ENCODE data around the gene MIA.
"Not testable (repeated sequence)": the region's sequence is repeated elsewhere in the genome, so short reads cannot be mapped to it uniquely, and the experiment has no call there.

MIA gene

GRCh38 chr19:40750058-40750873, 25.1 kb upstream of the MIA start, which contains the start of gene ACTMAP:
TSS of gene ACTMAP (minus strand) at chr19:40750477. CDS start at chr19:40749803, 674 bp downstream.
- peak; percentile 96 to 99 for DNase-seq (ENCODE audit: low read depth in 2 of 2)

- DNase-seq (ENCODE audit: low read depth in 2 of 2): peak; percentile 85 to 87
These were observed 24.3 kb upstream of the MIA start, which contains the start of gene SNRPA for GRCh38 chr19:40750874-40751537. TSS of gene SNRPA (plus strand) at chr19:40751203. CDS start at chr19:40751409, 206 bp downstream.

GRCh38 chr19:40752257-40752781, 23.0 kb upstream of the MIA start:
- DNase-seq (ENCODE audit: low read depth in 2 of 2): no peak

- DNase-seq (ENCODE audit: low read depth in 2 of 2): peak in 1 of 2 donors; percentile 41
These were observed 20.6 kb upstream of the MIA start for GRCh38 chr19:40754611-40755247.

GRCh38 chr19:40755248-40755624, 20.1 kb upstream of the MIA start:
- no peak for DNase-seq (ENCODE audit: low read depth in 2 of 2)

GRCh38 chr19:40755791-40756190, 19.5 kb upstream of the MIA start:
- DNase-seq (ENCODE audit: low read depth in 2 of 2): no peak

GRCh38 chr19:40756502-40757110, 18.7 kb upstream of the MIA start:
- DNase-seq (ENCODE audit: low read depth in 2 of 2): no peak

GRCh38 chr19:40758491-40758890, 16.8 kb upstream of the MIA start:
- DNase-seq (ENCODE audit: low read depth in 2 of 2): no peak

GRCh38 chr19:40759352-40759751, 16.0 kb upstream of the MIA start:
- no peak for DNase-seq (ENCODE audit: low read depth in 2 of 2)

- no peak for DNase-seq (ENCODE audit: low read depth in 2 of 2)
These were observed 12.4 kb upstream of the MIA start for GRCh38 chr19:40762754-40763470.

GRCh38 chr19:40763526-40763925, 11.8 kb upstream of the MIA start:
- DNase-seq (ENCODE audit: low read depth in 2 of 2): no peak

- DNase-seq (ENCODE audit: low read depth in 2 of 2): no peak
These were observed 11.4 kb upstream of the MIA start for GRCh38 chr19:40763963-40764362.

- DNase-seq (ENCODE audit: low read depth in 2 of 2): not testable (repeated sequence)
These were observed 8.9 kb upstream of the MIA start for GRCh38 chr19:40766385-40766784.

- no peak for DNase-seq (ENCODE audit: low read depth in 2 of 2)
These were observed 6.5 kb upstream of the MIA start for GRCh38 chr19:40768869-40769268.

GRCh38 chr19:40771101-40771862, 4.0 kb upstream of the MIA start:
- not testable (repeated sequence) for DNase-seq (ENCODE audit: low read depth in 2 of 2)

- DNase-seq (ENCODE audit: low read depth in 2 of 2): no peak
These were observed 306 bp downstream of the MIA start for GRCh38 chr19:40775632-40776022.

GRCh38 chr19:40776364-40776763, 1.0 kb downstream of the MIA start:
- DNase-seq (ENCODE audit: low read depth in 2 of 2): no peak

GRCh38 chr19:40776932-40777644, 1.8 kb downstream of the MIA start:
- DNase-seq (ENCODE audit: low read depth in 2 of 2): peak; percentile 66 to 73

GRCh38 chr19:40777645-40777936, 2.3 kb downstream of the MIA start:
- no peak for DNase-seq (ENCODE audit: low read depth in 2 of 2)

All from stimulated activated CD4-positive, alpha-beta T cell treated with anti-CD3 and anti-CD28 coated beads, Interleukin-1b, Interleukin-23, amount 100 ng/mL, for 1 hour (primary cell).